Effector memory CD4-positive, alpha-beta T cell (primary cell): Measurements from ENCODE around the gene ZNF512B.
"Not testable (repeated sequence)": the region's sequence is repeated elsewhere in the genome, so short reads cannot be mapped to it uniquely, and the experiment has no call there.

Source experiments
- DNase-seq, 3 donors: peaks; one replicate each; pipeline ENCODE4 v3.0.0-alpha.2; 2020
- H3K27ac ChIP-seq: 2 replicates; pipeline ENCODE4 v1.7.0; 2013; ENCODE audit warnings: mild to moderate bottlenecking, low read length, moderate library complexity; ENCODE audit not compliant: insufficient read depth, poor library complexity, severe bottlenecking
- H3K27me3 ChIP-seq: replicated peaks from 2 replicates; pipeline ENCODE4 v1.7.0; 2013; ENCODE audit warnings: mild to moderate bottlenecking, low read length; ENCODE audit not compliant: insufficient read depth, control insufficient read depth, poor library complexity, severe bottlenecking
- H3K36me3 ChIP-seq: 2 replicates; pipeline ENCODE4 v1.7.0; 2013; ENCODE audit warnings: mild to moderate bottlenecking, low read length, moderate library complexity; ENCODE audit not compliant: control insufficient read depth, insufficient read depth
- H3K4me1 ChIP-seq: 2 replicates; pipeline ENCODE4 v1.7.0; 2013; ENCODE audit warnings: low read length, mild to moderate bottlenecking; ENCODE audit not compliant: control insufficient read depth, insufficient read depth, poor library complexity, severe bottlenecking
- H3K4me3 ChIP-seq: 2 replicates; pipeline ENCODE4 v1.7.0; 2013; ENCODE audit warnings: low read length, low read depth, mild to moderate bottlenecking; ENCODE audit not compliant: insufficient read depth, poor library complexity, severe bottlenecking
- H3K9me3 ChIP-seq: 2 replicates; pipeline ENCODE4 v1.7.0; 2013; ENCODE audit warnings: mild to moderate bottlenecking, low read length, moderate library complexity; ENCODE audit not compliant: control insufficient read depth

The ZNF512B gene

GRCh38 chr20:63930971-63931553 is 38.7 kb downstream of the ZNF512B start:
- H3K4me3 ChIP-seq: no peak overlapping the region
- peaks cover 77% of the 10 kb centered on the region for H3K36me3 ChIP-seq
- DNase-seq: no peak

GRCh38 chr20:63929473-63929883 is 40.3 kb downstream of the ZNF512B start:
- H3K4me1 ChIP-seq, DNase-seq, H3K9me3 ChIP-seq, H3K4me3 ChIP-seq, H3K27me3 ChIP-seq, H3K27ac ChIP-seq: not testable (repeated sequence)
- peaks cover 61% of the 10 kb centered on the region for H3K36me3 ChIP-seq

More at GRCh38 chr20:63930971-63931553, 38.7 kb downstream of the ZNF512B start:
- no peaks in the 10 kb centered on the region for H3K9me3 ChIP-seq
- no peaks in the 10 kb centered on the region for H3K4me1 ChIP-seq
- H3K27me3 ChIP-seq: no peaks in the 10 kb centered on the region
- H3K27ac ChIP-seq: no peak overlapping the region

GRCh38 chr20:63929071-63929470 is 40.7 kb downstream of the ZNF512B start:
- no peaks in the 10 kb centered on the region for H3K4me1 ChIP-seq
- H3K27ac ChIP-seq: no peak overlapping the region
- no peaks in the 10 kb centered on the region for H3K9me3 ChIP-seq
- DNase-seq: no peak
- H3K27me3 ChIP-seq: no peaks in the 10 kb centered on the region
- H3K36me3 ChIP-seq: peaks cover 59% of the 10 kb centered on the region
- no peak overlapping the region for H3K4me3 ChIP-seq

- H3K36me3 ChIP-seq: peaks cover 34% of the 10 kb centered on the region
Observed at GRCh38 chr20:63926298-63926697, 43.4 kb downstream of the ZNF512B start.

GRCh38 chr20:63924241-63924640 is 45.5 kb downstream of the ZNF512B start:
- H3K4me1 ChIP-seq: no peaks in the 10 kb centered on the region
- no peak overlapping the region for H3K27ac ChIP-seq
- no peak for DNase-seq
- H3K9me3 ChIP-seq: no peaks in the 10 kb centered on the region
- peaks cover 15% of the 10 kb centered on the region for H3K36me3 ChIP-seq
- no peak overlapping the region for H3K4me3 ChIP-seq
- H3K27me3 ChIP-seq: no peaks in the 10 kb centered on the region

More at GRCh38 chr20:63926298-63926697, 43.4 kb downstream of the ZNF512B start:
- Histone ChIP-seq H3K27me3 (no peaks in the 10 kb centered on the region), H3K4me1 (no peaks in the 10 kb centered on the region), H3K27ac (no peak overlapping the region), H3K9me3 (no peaks in the 10 kb centered on the region), H3K4me3 (no peak overlapping the region)
- DNase-seq: no peak

GRCh38 chr20:63923651-63924050 is 46.1 kb downstream of the ZNF512B start:
- H3K4me3 ChIP-seq: no peak overlapping the region
- H3K4me1 ChIP-seq: no peaks in the 10 kb centered on the region
- H3K27ac ChIP-seq: no peak overlapping the region
- DNase-seq: no peak
- no peaks in the 10 kb centered on the region for H3K27me3 ChIP-seq
- H3K36me3 ChIP-seq: peaks cover 12% of the 10 kb centered on the region
- no peaks in the 10 kb centered on the region for H3K9me3 ChIP-seq

- peaks cover 3% of the 10 kb centered on the region for H3K36me3 ChIP-seq
- no peak overlapping the region for H3K27ac ChIP-seq
- no peak for DNase-seq
- H3K9me3 ChIP-seq: no peaks in the 10 kb centered on the region
- no peaks in the 10 kb centered on the region for H3K27me3 ChIP-seq
- no peaks in the 10 kb centered on the region for H3K4me1 ChIP-seq
- H3K4me3 ChIP-seq: no peak overlapping the region
Observed at GRCh38 chr20:63920226-63920625, 49.5 kb downstream of the ZNF512B start.

GRCh38 chr20:63919130-63919529 is 50.6 kb downstream of the ZNF512B start:
- no peak for DNase-seq
- no peak overlapping the region for H3K27ac ChIP-seq

GRCh38 chr20:63917811-63918210 is 51.9 kb downstream of the ZNF512B start:
- no peaks in the 10 kb centered on the region for H3K4me1 ChIP-seq
- H3K9me3 ChIP-seq: no peaks in the 10 kb centered on the region
- no peaks in the 10 kb centered on the region for H3K27me3 ChIP-seq
- no peak overlapping the region for H3K4me3 ChIP-seq
- no peak overlapping the region for H3K27ac ChIP-seq
- no peak for DNase-seq
- peaks cover 3% of the 10 kb centered on the region for H3K36me3 ChIP-seq

More at GRCh38 chr20:63919130-63919529, 50.6 kb downstream of the ZNF512B start:
- no peak overlapping the region for H3K4me3 ChIP-seq
- H3K4me1 ChIP-seq: no peaks in the 10 kb centered on the region
- no peaks in the 10 kb centered on the region for H3K27me3 ChIP-seq
- H3K9me3 ChIP-seq: no peaks in the 10 kb centered on the region
- H3K36me3 ChIP-seq: peaks cover 3% of the 10 kb centered on the region

GRCh38 chr20:63916371-63916939 is 53.3 kb downstream of the ZNF512B start:
- not testable (repeated sequence) for H3K27ac ChIP-seq, DNase-seq, H3K36me3 ChIP-seq, H3K4me1 ChIP-seq, H3K9me3 ChIP-seq, H3K27me3 ChIP-seq, H3K4me3 ChIP-seq
